NOMO-1 (cell line): ENCODE measurements around the gene ZCCHC2.
A peak's percentile ranks its signal among the peaks of the same experiment; 100 is the strongest.

Experiments used
- DNase-seq, 2 experiments: peaks; one replicate each; lab custom pipeline; 2025; ENCODE audit not compliant: unreplicated experiment in 2 of 2; lab: John Stamatoyannopoulos, UW

ZCCHC2 gene

GRCh38 chr18:62522504-62523254 is at the start of gene ZCCHC2:
TSS of gene ZCCHC2 (plus strand) at chr18:62523025. CDS start at chr18:62523425, 400 bp downstream.
- peak; percentile 94 to 97 for DNase-seq

GRCh38 chr18:62479574-62479973 is 43.3 kb upstream of the ZCCHC2 start:
- peak; percentile 14 to 69 for DNase-seq

GRCh38 chr18:62480927-62481326 is 41.9 kb upstream of the ZCCHC2 start:
- DNase-seq = no peak

GRCh38 chr18:62484941-62485340 is 37.9 kb upstream of the ZCCHC2 start:
- DNase-seq = no peak

- DNase-seq = peak in 1 of 2 experiments; percentile 29
Observed at GRCh38 chr18:62485684-62486083, 37.1 kb upstream of the ZCCHC2 start.

- DNase-seq = no peak
Observed at GRCh38 chr18:62486290-62486964, 36.4 kb upstream of the ZCCHC2 start.

GRCh38 chr18:62487161-62487560 is 35.7 kb upstream of the ZCCHC2 start:
- no peak for DNase-seq

DNA sequence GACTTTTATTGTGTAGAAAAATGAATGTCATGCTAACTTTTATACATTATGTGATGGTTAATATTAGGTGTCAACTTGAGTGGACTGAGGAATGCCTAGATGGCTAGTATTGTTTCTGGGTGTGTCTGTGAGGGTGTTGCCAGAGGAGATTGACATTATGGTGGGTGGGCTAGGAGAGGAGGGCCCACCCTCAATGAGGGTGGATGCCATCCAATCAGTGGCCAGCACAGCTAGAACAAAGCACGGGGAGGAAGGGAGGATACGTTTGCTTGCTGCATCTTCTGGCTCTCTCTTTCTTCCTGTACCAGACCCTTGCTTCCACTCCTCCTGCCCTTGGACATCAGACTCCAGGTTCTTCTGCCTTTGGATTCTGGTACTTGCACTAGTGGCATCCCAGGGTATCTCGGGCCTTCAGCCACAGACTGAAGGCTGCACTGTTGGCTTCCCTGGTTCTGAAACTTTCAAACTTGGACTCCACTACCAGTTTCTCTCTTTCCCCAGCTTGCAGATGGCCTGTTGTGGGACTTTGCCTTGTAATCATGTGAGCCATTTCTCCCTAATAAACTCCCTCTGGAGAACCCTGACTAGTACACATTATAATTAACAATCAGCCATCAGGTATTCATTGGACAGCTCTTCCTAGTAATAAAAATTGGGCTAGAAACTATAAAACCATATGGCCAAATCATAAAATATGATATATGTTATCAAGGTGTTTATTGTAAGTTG is 31.7 kb upstream of the ZCCHC2 start:
- DNase-seq = no peak

GRCh38 chr18:62493033-62493862 is 29.6 kb upstream of the ZCCHC2 start:
- peak in 1 of 2 experiments; percentile 29 for DNase-seq

DNA sequence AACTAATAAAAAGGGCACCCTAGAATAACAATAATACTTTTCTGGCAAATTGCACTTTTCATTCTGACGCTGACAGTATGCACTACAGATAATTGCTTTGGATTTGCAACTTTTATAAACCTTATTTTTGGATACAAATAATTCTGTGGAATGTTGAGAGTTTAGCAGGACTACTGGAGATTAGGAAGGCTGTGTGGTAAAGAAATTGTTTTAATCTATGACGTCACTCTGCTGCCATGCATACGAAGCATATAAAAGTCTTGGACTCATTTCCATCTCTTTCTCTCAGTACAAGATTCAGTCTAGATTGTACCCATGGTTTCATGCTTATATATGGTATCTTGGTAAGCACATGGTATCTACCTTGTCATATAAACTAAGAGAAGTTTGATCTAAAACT is 28.1 kb upstream of the ZCCHC2 start:
- no peak for DNase-seq

- no peak for DNase-seq
Observed at GRCh38 chr18:62496262-62496661, 26.6 kb upstream of the ZCCHC2 start.

GRCh38 chr18:62497190-62497772 is 25.5 kb upstream of the ZCCHC2 start:
- peak in 1 of 2 experiments; percentile 20 for DNase-seq

DNA sequence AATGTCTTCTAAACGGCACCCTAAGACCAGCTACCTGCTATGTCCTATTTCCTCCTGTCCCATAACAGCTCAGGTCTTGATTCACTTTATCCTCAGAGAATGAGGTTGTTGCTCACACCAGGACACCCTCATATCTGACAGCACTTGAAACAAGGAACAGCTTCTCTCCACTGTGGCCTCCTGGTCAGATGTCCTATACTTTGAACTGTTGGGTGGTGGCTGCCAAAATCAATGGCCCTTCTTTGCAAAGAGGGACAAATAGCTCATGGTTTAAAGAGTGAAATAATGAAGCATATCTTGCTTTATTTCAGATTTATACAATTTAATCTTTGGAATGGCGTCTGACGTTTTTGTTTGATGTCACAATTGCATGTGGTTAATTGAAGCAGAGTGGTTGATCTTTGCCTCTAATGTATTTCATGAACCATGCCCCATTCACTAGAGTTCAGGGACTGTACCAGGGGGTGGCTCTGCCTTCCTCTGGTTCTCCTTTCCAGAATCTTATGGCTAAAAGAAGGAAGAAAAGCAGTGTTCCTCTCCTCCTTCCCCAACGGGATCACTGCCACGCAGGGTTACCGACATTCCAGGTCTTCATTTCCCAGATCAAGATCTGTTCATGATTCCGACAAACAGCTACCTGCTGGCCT is 24.1 kb upstream of the ZCCHC2 start:
- DNase-seq = no peak

DNA sequence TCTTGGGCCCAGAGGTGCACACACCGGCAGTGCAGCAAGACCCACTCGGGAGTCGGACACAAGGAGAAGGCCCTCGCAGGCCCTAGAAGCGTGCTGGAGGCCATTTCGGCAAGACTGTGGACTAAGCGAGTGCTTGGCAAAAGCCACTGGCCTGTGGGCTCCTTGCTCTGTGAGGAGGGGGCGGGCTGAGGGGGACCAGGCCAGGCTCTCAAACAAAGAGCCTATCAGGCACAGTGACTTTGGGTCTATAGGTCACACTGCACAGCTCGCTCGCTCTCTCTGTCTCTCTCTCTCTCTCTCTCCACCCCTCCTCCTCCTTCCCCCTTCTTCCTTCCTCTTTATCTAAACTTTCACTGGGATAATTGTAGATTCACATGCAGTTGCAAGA is 23.6 kb upstream of the ZCCHC2 start:
- peak; percentile 67 to 83 for DNase-seq

- no peak for DNase-seq
Observed at GRCh38 chr18:62500174-62500573, 22.7 kb upstream of the ZCCHC2 start.

DNA sequence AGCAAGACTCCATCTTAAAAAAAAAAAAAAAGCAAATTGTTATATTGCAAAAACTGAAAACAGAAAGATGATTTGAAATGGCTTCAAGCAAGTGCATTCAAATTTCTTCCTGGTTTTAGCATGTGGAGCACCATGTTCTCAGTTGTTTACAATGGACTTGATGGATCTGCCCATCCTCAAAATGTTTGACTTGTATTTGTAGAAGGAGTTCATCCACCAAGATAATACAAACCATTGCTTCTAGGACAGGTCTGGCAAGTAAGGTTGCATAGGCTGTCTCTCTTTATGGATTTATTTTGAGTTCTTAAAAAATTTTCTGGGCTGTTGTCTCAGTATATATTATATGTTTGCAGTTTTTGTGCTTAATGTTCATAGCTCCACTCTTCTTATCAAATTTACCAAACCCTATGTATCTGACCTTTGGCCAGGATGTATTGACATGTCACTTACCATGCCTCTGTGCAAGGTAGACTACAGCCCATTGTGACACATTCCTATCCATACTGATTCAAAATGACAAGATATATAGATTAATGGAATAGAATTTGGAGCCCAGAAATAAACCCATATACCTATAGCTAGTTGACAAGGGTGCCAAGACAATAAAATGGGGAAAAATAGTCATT is 21.7 kb upstream of the ZCCHC2 start:
- no peak for DNase-seq

GRCh38 chr18:62505669-62506494 is 16.9 kb upstream of the ZCCHC2 start:
- peak; percentile 26 to 84 for DNase-seq

- no peak for DNase-seq
Observed at GRCh38 chr18:62506495-62507143, 16.2 kb upstream of the ZCCHC2 start.
